ENCODE measurements around the gene MAML3.

Gene MAML3

DNA sequence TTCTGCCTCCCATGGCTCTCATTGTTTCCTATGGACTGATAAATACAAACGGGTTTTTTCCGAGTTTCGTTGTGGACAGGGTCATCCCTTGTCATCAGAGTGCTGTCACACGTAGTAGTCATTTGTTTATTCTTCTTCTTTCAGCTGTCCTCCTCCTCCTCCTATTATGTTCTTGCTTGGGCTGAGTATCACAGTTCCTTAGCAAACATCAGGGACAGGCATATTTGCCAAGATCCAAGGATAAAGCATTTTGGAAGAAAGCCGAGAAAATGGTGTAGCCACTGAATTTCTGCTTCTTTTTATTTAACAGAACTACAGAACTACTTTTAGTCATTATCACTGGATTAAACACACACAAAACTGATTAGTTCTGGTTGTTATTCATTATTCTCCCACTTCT, 167.9 kb downstream of the MAML3 start:
- no peak overlapping the region for H3K4me3 ChIP-seq (ENCODE audit: low read length)
- no peaks in the 10 kb centered on the region for H3K36me3 ChIP-seq (replicated peaks; ENCODE audit: low read depth, low read length)
- no peak overlapping the region for H3K27ac ChIP-seq (ENCODE audit: low read length)
- no peaks in the 10 kb centered on the region for H3K9me3 ChIP-seq (ENCODE audit: insufficient read depth, low read length)
- H3K27me3 ChIP-seq (ENCODE audit: low read depth, low read length) = peaks cover 22% of the 10 kb centered on the region
- no peak overlapping the region for H3K4me2 ChIP-seq (ENCODE audit: low read length)
- no peaks in the 10 kb centered on the region for H3K79me2 ChIP-seq (ENCODE audit: low read length)
- no peaks in the 10 kb centered on the region for H4K20me1 ChIP-seq (ENCODE audit: insufficient read depth, low read length)
- no peak overlapping the region for H2AFZ ChIP-seq (ENCODE audit: low read depth, low read length)
- H3K4me1 ChIP-seq (ENCODE audit: low read length) = no peaks in the 10 kb centered on the region
- H3K9ac ChIP-seq (ENCODE audit: low read length) = no peak overlapping the region
- TF ChIP-seq, protein P1, sequence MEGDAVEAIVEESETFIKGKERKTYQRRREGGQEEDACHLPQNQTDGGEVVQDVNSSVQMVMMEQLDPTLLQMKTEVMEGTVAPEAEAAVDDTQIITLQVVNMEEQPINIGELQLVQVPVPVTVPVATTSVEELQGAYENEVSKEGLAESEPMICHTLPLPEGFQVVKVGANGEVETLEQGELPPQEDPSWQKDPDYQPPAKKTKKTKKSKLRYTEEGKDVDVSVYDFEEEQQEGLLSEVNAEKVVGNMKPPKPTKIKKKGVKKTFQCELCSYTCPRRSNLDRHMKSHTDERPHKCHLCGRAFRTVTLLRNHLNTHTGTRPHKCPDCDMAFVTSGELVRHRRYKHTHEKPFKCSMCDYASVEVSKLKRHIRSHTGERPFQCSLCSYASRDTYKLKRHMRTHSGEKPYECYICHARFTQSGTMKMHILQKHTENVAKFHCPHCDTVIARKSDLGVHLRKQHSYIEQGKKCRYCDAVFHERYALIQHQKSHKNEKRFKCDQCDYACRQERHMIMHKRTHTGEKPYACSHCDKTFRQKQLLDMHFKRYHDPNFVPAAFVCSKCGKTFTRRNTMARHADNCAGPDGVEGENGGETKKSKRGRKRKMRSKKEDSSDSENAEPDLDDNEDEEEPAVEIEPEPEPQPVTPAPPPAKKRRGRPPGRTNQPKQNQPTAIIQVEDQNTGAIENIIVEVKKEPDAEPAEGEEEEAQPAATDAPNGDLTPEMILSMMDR (IDR thresholded peaks at IDR 0.05; ENCODE audit: low read depth, low read length) = no peak
- no peak for TF ChIP-seq EZH2phosphoT487 (IDR thresholded peaks at IDR 0.05; ENCODE audit: low read depth)

DNA sequence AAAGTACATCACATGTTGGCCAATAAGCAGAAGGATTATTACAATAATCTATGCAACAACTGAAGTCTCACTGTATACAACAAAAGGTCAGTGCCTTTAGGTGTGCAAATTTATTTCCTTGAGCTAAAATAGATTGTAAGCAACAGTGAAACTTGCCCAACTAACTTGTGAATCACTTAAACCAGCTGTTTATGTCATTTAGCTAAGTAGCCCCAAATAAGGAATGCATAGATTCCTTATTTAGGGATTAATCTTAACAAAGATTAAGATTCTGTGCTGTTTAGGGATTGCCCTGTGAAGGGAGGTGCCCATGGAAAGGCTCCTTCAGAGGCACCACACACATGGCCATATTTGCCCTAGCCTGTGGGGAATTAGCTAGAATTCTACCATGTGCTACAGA, 168.6 kb downstream of the MAML3 start:
- H3K4me3 ChIP-seq (ENCODE audit: low read length) = no peak overlapping the region
- H4K20me1 ChIP-seq (ENCODE audit: insufficient read depth, low read length) = no peaks in the 10 kb centered on the region
- no peak overlapping the region for H3K4me2 ChIP-seq (ENCODE audit: low read length)
- H3K9me3 ChIP-seq (ENCODE audit: insufficient read depth, low read length) = no peaks in the 10 kb centered on the region
- no peak overlapping the region for H3K27ac ChIP-seq (ENCODE audit: low read length)
- H2AFZ ChIP-seq (ENCODE audit: low read depth, low read length) = no peak overlapping the region
- H3K27me3 ChIP-seq (ENCODE audit: low read depth, low read length) = peaks cover 22% of the 10 kb centered on the region
- no peaks in the 10 kb centered on the region for H3K79me2 ChIP-seq (ENCODE audit: low read length)
- TF ChIP-seq EZH2phosphoT487 (IDR thresholded peaks at IDR 0.05; ENCODE audit: low read depth) = no peak
- TF ChIP-seq, protein P1 (IDR thresholded peaks at IDR 0.05; ENCODE audit: low read depth, low read length) = no peak
- no peaks in the 10 kb centered on the region for H3K4me1 ChIP-seq (ENCODE audit: low read length)
- H3K36me3 ChIP-seq (replicated peaks; ENCODE audit: low read depth, low read length) = no peaks in the 10 kb centered on the region
- H3K9ac ChIP-seq (ENCODE audit: low read length) = no peak overlapping the region

DNA sequence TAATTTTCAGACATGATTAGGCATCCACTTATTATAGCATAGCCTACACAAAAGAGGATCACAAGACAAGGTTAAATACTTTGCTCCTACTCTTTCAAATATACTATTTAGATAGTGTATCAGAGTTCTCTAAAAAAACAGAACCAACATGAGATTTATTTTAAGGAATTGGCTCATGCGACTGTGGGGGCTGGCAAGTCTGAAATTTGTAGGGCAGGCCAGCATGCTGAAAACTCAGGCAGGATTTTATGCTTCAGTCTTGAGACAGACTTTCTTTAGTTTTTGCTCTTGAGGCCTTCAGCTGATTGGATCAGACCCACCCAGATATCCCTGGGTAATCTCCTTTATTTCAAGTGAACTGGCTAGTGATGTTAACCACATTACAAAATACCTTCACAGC, 169.5 kb downstream of the MAML3 start:
- peaks cover 22% of the 10 kb centered on the region for H3K27me3 ChIP-seq (ENCODE audit: low read depth, low read length)
- H3K4me3 ChIP-seq (ENCODE audit: low read length) = no peak overlapping the region
- H2AFZ ChIP-seq (ENCODE audit: low read depth, low read length) = no peak overlapping the region
- H3K9ac ChIP-seq (ENCODE audit: low read length) = no peak overlapping the region
- peaks cover 7% of the 10 kb centered on the region; the same call in 1 of the 2 replicates for H3K9me3 ChIP-seq (ENCODE audit: insufficient read depth, low read length)
- no peaks in the 10 kb centered on the region for H3K79me2 ChIP-seq (ENCODE audit: low read length)
- H3K4me2 ChIP-seq (ENCODE audit: low read length) = no peak overlapping the region
- H4K20me1 ChIP-seq (ENCODE audit: insufficient read depth, low read length) = no peaks in the 10 kb centered on the region
- peaks cover 3% of the 10 kb centered on the region for H3K4me1 ChIP-seq (ENCODE audit: low read length)
- no peak overlapping the region for H3K27ac ChIP-seq (ENCODE audit: low read length)
- peaks cover 8% of the 10 kb centered on the region for H3K36me3 ChIP-seq (replicated peaks; ENCODE audit: low read depth, low read length)
- TF ChIP-seq EZH2phosphoT487 (IDR thresholded peaks at IDR 0.05; ENCODE audit: low read depth) = no peak
- TF ChIP-seq, protein P1 (IDR thresholded peaks at IDR 0.05; ENCODE audit: low read depth, low read length) = no peak

DNA sequence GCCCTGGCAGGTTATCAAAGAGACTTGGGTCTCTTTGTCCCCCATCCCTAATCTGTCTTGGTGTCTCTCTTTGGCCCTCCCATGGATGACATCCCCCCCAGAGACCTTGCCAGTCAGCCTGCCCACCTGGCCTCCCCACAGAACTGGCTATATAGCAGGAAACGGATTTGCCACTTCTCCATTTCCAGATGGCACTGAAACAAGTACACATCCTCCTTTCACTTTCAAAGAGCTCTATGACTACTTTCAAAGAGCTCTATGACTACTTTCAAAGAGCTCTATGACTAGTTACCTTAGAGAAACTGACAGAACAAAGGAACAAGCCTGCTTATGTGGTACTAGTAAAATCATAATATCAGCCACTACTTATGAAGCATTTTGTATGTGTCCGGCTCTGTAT, 175.3 kb downstream of the MAML3 start:
- peaks cover 13% of the 10 kb centered on the region for H3K36me3 ChIP-seq (replicated peaks; ENCODE audit: low read depth, low read length)
- no peaks in the 10 kb centered on the region for H4K20me1 ChIP-seq (ENCODE audit: insufficient read depth, low read length)
- peak overlapping the region; percentile 68 for H3K27ac ChIP-seq (ENCODE audit: low read length)
- H3K27me3 ChIP-seq (ENCODE audit: low read depth, low read length) = no peaks in the 10 kb centered on the region; the same call in 1 of the 2 replicates
- peaks cover 46% of the 10 kb centered on the region for H3K4me1 ChIP-seq (ENCODE audit: low read length)
- TF ChIP-seq, protein P1 (IDR thresholded peaks at IDR 0.05; ENCODE audit: low read depth, low read length) = no peak
- TF ChIP-seq EZH2phosphoT487 (IDR thresholded peaks at IDR 0.05; ENCODE audit: low read depth) = no peak
- peak overlapping the region; percentile 20; the same call in 1 of the 2 replicates for H3K9ac ChIP-seq (ENCODE audit: low read length)
- peak overlapping the region; percentile 59 for H3K4me2 ChIP-seq (ENCODE audit: low read length)
- H3K79me2 ChIP-seq (ENCODE audit: low read length) = no peaks in the 10 kb centered on the region
- peaks cover 11% of the 10 kb centered on the region; the same call in 1 of the 2 replicates for H3K9me3 ChIP-seq (ENCODE audit: insufficient read depth, low read length)
- peak overlapping the region; percentile 26; the same call in 1 of the 2 replicates for H3K4me3 ChIP-seq (ENCODE audit: low read length)
- H2AFZ ChIP-seq (ENCODE audit: low read depth, low read length) = no peak overlapping the region
